GM19351 (cell line): ENCODE results near the gene RMND5A.

ENCODE experiments used
- ATAC-seq: cut with Tn5 transposase; IDR thresholded peaks from one replicate; pipeline ENCODE4 v1.9.1; 2021; ENCODE audit warnings: mild to moderate bottlenecking, moderate library complexity; ENCODE audit not compliant: unreplicated experiment

Gene RMND5A

GRCh38 chr2:86825693-86826381 is 105.7 kb downstream of the RMND5A start:
- ATAC-seq: no peak

GRCh38 chr2:86826951-86827350 is 106.9 kb downstream of the RMND5A start:
- ATAC-seq: no peak
